ENCODE data around the gene FANCF. TPM values are rescaled to one million over a fixed set of nuclear protein-coding genes. Genes with fewer than 3 reads are reported as not detected.
A peak's percentile ranks its signal among the peaks of the same experiment; 100 is the strongest.

FANCF gene
- polyA plus RNA-seq (2013, experiment 1 of 2) = 17.5 TPM
- polyA plus RNA-seq (2013, experiment 2 of 2) = 17.6 TPM

DNA sequence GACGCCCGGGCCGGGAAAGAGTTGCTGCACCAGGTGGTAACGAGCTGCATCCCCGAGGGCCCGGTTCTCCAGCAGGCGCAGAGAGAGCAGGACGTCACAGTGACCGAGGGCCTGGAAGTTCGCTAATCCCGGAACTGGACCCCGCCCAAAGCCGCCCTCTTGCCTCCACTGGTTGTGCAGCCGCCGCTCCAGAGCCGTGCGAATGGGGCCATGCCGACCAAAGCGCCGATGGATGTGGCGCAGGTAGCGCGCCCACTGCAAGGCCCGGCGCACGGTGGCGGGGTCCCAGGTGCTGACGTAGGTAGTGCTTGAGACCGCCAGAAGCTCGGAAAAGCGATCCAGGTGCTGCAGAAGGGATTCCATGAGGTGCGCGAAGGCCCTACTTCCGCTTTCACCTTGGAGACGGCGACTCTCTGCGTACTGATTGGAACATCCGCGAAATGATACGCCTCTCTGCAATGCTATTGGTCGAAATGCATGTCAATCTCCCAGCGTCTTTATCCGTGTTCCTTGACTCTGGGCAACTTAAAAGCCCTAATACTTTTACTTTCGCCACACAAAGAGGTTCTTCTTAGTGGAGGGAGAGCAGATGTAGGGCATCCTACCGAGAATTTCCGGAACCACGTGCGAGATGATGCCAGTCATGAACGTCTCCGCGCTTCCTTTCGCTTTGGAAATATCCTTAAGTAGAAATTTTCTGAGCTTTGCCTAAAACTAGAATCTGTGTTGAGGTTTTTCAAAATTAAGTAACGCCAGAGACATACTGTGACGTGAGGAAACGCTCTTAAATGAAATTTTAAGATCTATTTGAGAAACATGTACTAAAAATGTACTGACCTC is at the start of gene FANCF:
Gene FANCF, minus strand, starts transcription at position 376 of the 840 bp plus-strand sequence. Its CDS starts 13 bp downstream, at position 363.
- Histone ChIP-seq H3K4me3 (ENCODE audit: low read length) (peak within 1 kb of the TSS; percentile 71), H3K9ac (ENCODE audit: low read length) (peak within 1 kb of the TSS; percentile 83), H3K36me3 (ENCODE audit: control insufficient read depth, insufficient read depth, low read length) (no peaks in the 10 kb centered on the region), H3K4me2 (ENCODE audit: low read length) (peak within 1 kb of the TSS; percentile 59), H3K79me2 (ENCODE audit: control insufficient read depth, insufficient read depth, low read length) (peaks cover 4% of the 10 kb centered on the region), H3K27me3 (ENCODE audit: insufficient read depth, low read length, poor library complexity) (no peaks in the 10 kb centered on the region), H3K4me1 (ENCODE audit: control insufficient read depth, low read depth, low read length) (no peaks in the 10 kb centered on the region), H4K8ac (ENCODE audit: low read depth, low read length) (peak within 1 kb of the TSS; percentile 7), H2BK15ac (replicated peaks; ENCODE audit: low read depth) (no peak within 1 kb of the TSS), H3K4ac (ENCODE audit: low read depth, low read length) (peak within 1 kb of the TSS; percentile 57), H4K5ac (ENCODE audit: low read length) (peak within 1 kb of the TSS; percentile 50), H2BK120ac (ENCODE audit: low read depth, low read length) (no peak within 1 kb of the TSS), H3K56ac (ENCODE audit: low read length) (peak within 1 kb of the TSS; percentile 94), H3K27ac (ENCODE audit: low read depth, low read length) (peak within 1 kb of the TSS; percentile 86), H3K23ac (ENCODE audit: low read length) (no peak within 1 kb of the TSS), H3K79me1 (ENCODE audit: low read length) (no peaks in the 10 kb centered on the region), H2BK5ac (ENCODE audit: low read length) (no peak within 1 kb of the TSS), H2AK5ac (ENCODE audit: low read length) (no peak within 1 kb of the TSS), H3K18ac (ENCODE audit: low read length) (peak within 1 kb of the TSS; percentile 79)
- no CpG with 5 or more reads among the region's 55 CpGs for WGBS (ENCODE audit: extremely low coverage, insufficient coverage, low lambda C conversion rate)
- DNase-seq = peak; percentile 100

GRCh38 chr11:22674470-22675439 is 49.1 kb upstream of the FANCF start:
- H4K5ac ChIP-seq (ENCODE audit: low read length) = no peak overlapping the region
- no peak overlapping the region for H2BK15ac ChIP-seq (replicated peaks; ENCODE audit: low read depth)
- H3K79me1 ChIP-seq (ENCODE audit: low read length) = no peaks in the 10 kb centered on the region
- DNase-seq = no peak
- no peak overlapping the region for H3K56ac ChIP-seq (ENCODE audit: low read length)
- H3K18ac ChIP-seq (ENCODE audit: low read length) = no peak overlapping the region
- H3K79me2 ChIP-seq (ENCODE audit: control insufficient read depth, insufficient read depth, low read length) = no peaks in the 10 kb centered on the region
- H3K36me3 ChIP-seq (ENCODE audit: control insufficient read depth, insufficient read depth, low read length) = no peaks in the 10 kb centered on the region
- no peak overlapping the region for H2BK120ac ChIP-seq (ENCODE audit: low read depth, low read length)
- WGBS (ENCODE audit: extremely low coverage, insufficient coverage, low lambda C conversion rate) = no CpG with 5 or more reads among the region's 4 CpGs
- no peak overlapping the region for H3K9ac ChIP-seq (ENCODE audit: low read length)
- no peak overlapping the region for H3K23ac ChIP-seq (ENCODE audit: low read length)
- H2AK5ac ChIP-seq (ENCODE audit: low read length) = no peak overlapping the region
- no peak overlapping the region for H3K4ac ChIP-seq (ENCODE audit: low read depth, low read length)
- H4K8ac ChIP-seq (ENCODE audit: low read depth, low read length) = no peak overlapping the region
- H3K27ac ChIP-seq (ENCODE audit: low read depth, low read length) = no peak overlapping the region
- no peak overlapping the region for H3K4me2 ChIP-seq (ENCODE audit: low read length)
- no peaks in the 10 kb centered on the region for H3K27me3 ChIP-seq (ENCODE audit: insufficient read depth, low read length, poor library complexity)
- H3K4me3 ChIP-seq (ENCODE audit: low read length) = no peak overlapping the region
- H3K4me1 ChIP-seq (ENCODE audit: control insufficient read depth, low read depth, low read length) = no peaks in the 10 kb centered on the region
- H2BK5ac ChIP-seq (ENCODE audit: low read length) = no peak overlapping the region

- H3K18ac ChIP-seq (ENCODE audit: low read length) = no peak overlapping the region
Observed at GRCh38 chr11:22671751-22672150, 46.1 kb upstream of the FANCF start.

GRCh38 chr11:22670830-22671229 is 45.2 kb upstream of the FANCF start:
- H3K27ac ChIP-seq (ENCODE audit: low read depth, low read length) = no peak overlapping the region
- H3K79me1 ChIP-seq (ENCODE audit: low read length) = no peaks in the 10 kb centered on the region
- H3K27me3 ChIP-seq (ENCODE audit: insufficient read depth, low read length, poor library complexity) = peaks cover 4% of the 10 kb centered on the region
- H3K4ac ChIP-seq (ENCODE audit: low read depth, low read length) = no peak overlapping the region
- H3K18ac ChIP-seq (ENCODE audit: low read length) = no peak overlapping the region
- H2BK15ac ChIP-seq (replicated peaks; ENCODE audit: low read depth) = no peak overlapping the region
- peak; percentile 33 for DNase-seq
- H3K56ac ChIP-seq (ENCODE audit: low read length) = no peak overlapping the region
- no peak overlapping the region for H3K4me2 ChIP-seq (ENCODE audit: low read length)
- H2BK120ac ChIP-seq (ENCODE audit: low read depth, low read length) = no peak overlapping the region
- H3K9ac ChIP-seq (ENCODE audit: low read length) = no peak overlapping the region
- no peak overlapping the region for H4K5ac ChIP-seq (ENCODE audit: low read length)
- WGBS (ENCODE audit: extremely low coverage, insufficient coverage, low lambda C conversion rate) = no CpG with 5 or more reads among the region's 1 CpG
- no peak overlapping the region for H3K23ac ChIP-seq (ENCODE audit: low read length)
- no peak overlapping the region for H3K4me3 ChIP-seq (ENCODE audit: low read length)
- peaks cover 3% of the 10 kb centered on the region for H3K4me1 ChIP-seq (ENCODE audit: control insufficient read depth, low read depth, low read length)
- no peak overlapping the region for H4K8ac ChIP-seq (ENCODE audit: low read depth, low read length)
- H3K79me2 ChIP-seq (ENCODE audit: control insufficient read depth, insufficient read depth, low read length) = no peaks in the 10 kb centered on the region
- no peak overlapping the region for H2BK5ac ChIP-seq (ENCODE audit: low read length)
- no peaks in the 10 kb centered on the region for H3K36me3 ChIP-seq (ENCODE audit: control insufficient read depth, insufficient read depth, low read length)
- H2AK5ac ChIP-seq (ENCODE audit: low read length) = no peak overlapping the region

More at GRCh38 chr11:22671751-22672150, 46.1 kb upstream of the FANCF start:
- Histone ChIP-seq H3K9ac (ENCODE audit: low read length) (no peak overlapping the region), H3K36me3 (ENCODE audit: control insufficient read depth, insufficient read depth, low read length) (no peaks in the 10 kb centered on the region), H3K4me1 (ENCODE audit: control insufficient read depth, low read depth, low read length) (peaks cover 3% of the 10 kb centered on the region), H3K79me1 (ENCODE audit: low read length) (no peaks in the 10 kb centered on the region), H3K23ac (ENCODE audit: low read length) (no peak overlapping the region), H4K8ac (ENCODE audit: low read depth, low read length) (no peak overlapping the region), H3K56ac (ENCODE audit: low read length) (no peak overlapping the region), H2BK15ac (replicated peaks; ENCODE audit: low read depth) (no peak overlapping the region), H3K4ac (ENCODE audit: low read depth, low read length) (no peak overlapping the region), H3K27me3 (ENCODE audit: insufficient read depth, low read length, poor library complexity) (peaks cover 4% of the 10 kb centered on the region), H3K79me2 (ENCODE audit: control insufficient read depth, insufficient read depth, low read length) (no peaks in the 10 kb centered on the region), H2BK120ac (ENCODE audit: low read depth, low read length) (no peak overlapping the region), H3K4me2 (ENCODE audit: low read length) (no peak overlapping the region), H4K5ac (ENCODE audit: low read length) (no peak overlapping the region), H2BK5ac (ENCODE audit: low read length) (no peak overlapping the region), H3K4me3 (ENCODE audit: low read length) (no peak overlapping the region), H3K27ac (ENCODE audit: low read depth, low read length) (no peak overlapping the region), H2AK5ac (ENCODE audit: low read length) (no peak overlapping the region)
- WGBS (ENCODE audit: extremely low coverage, insufficient coverage, low lambda C conversion rate) = no CpG with 5 or more reads among the region's 2 CpGs
- DNase-seq = no peak

GRCh38 chr11:22669368-22669767 is 43.7 kb upstream of the FANCF start:
- Histone ChIP-seq H3K4me3 (ENCODE audit: low read length) (no peak overlapping the region), H4K8ac (ENCODE audit: low read depth, low read length) (no peak overlapping the region), H3K79me2 (ENCODE audit: control insufficient read depth, insufficient read depth, low read length) (no peaks in the 10 kb centered on the region), H3K56ac (ENCODE audit: low read length) (no peak overlapping the region), H3K4me1 (ENCODE audit: control insufficient read depth, low read depth, low read length) (peaks cover 3% of the 10 kb centered on the region), H3K79me1 (ENCODE audit: low read length) (no peaks in the 10 kb centered on the region), H2BK120ac (ENCODE audit: low read depth, low read length) (no peak overlapping the region), H3K27me3 (ENCODE audit: insufficient read depth, low read length, poor library complexity) (peaks cover 4% of the 10 kb centered on the region), H3K4ac (ENCODE audit: low read depth, low read length) (no peak overlapping the region), H4K5ac (ENCODE audit: low read length) (no peak overlapping the region), H3K9ac (ENCODE audit: low read length) (no peak overlapping the region), H2AK5ac (ENCODE audit: low read length) (no peak overlapping the region), H2BK15ac (replicated peaks; ENCODE audit: low read depth) (no peak overlapping the region), H2BK5ac (ENCODE audit: low read length) (no peak overlapping the region), H3K27ac (ENCODE audit: low read depth, low read length) (no peak overlapping the region), H3K18ac (ENCODE audit: low read length) (no peak overlapping the region), H3K36me3 (ENCODE audit: control insufficient read depth, insufficient read depth, low read length) (no peaks in the 10 kb centered on the region), H3K4me2 (ENCODE audit: low read length) (no peak overlapping the region), H3K23ac (ENCODE audit: low read length) (no peak overlapping the region)
- DNase-seq = no peak
- WGBS (ENCODE audit: extremely low coverage, insufficient coverage, low lambda C conversion rate) = 100% methylated on average over 1 of the region's 2 CpGs

All from mesendoderm (in vitro differentiated cells).